MM.1S (cell line): Measurements from ENCODE around the gene BRINP1.
A peak's percentile ranks its signal among the peaks of the same experiment; 100 is the strongest.

ENCODE experiments used
- DNase-seq: peaks from one replicate; pipeline ENCODE4 v3.0.0-alpha.2; 2015
- H2AFZ ChIP-seq: fragments of 300-600 bp; sonication (generic); 2 replicates; pipeline ENCODE4 v1.6.0; 2016; ENCODE audit warnings: antibody characterized with exemption, low read length
- H3F3A ChIP-seq: fragments of 300-600 bp; sonication (generic); 2 replicates; pipeline ENCODE4 v1.6.1; 2016; ENCODE audit warnings: mild to moderate bottlenecking, antibody characterized with exemption, low read length, moderate library complexity, mixed read lengths; ENCODE audit not compliant: insufficient read depth
- H3K27ac ChIP-seq: fragments of 300-600 bp; sonication (generic); 2 replicates; pipeline ENCODE4 v1.5.1; 2016; ENCODE audit warnings: mild to moderate bottlenecking, low read length
- H3K27me3 ChIP-seq: fragments of 300-600 bp; sonication (generic); replicated peaks from 2 replicates; pipeline ENCODE4 v1.6.0; 2016; ENCODE audit warnings: low read length; ENCODE audit not compliant: insufficient read depth
- H3K36me3 ChIP-seq: fragments of 300-600 bp; sonication (generic); replicated peaks from 2 replicates; pipeline ENCODE4 v1.6.1; 2016; ENCODE audit warnings: mild to moderate bottlenecking, low read length, mixed read lengths; ENCODE audit not compliant: insufficient read depth
- H3K4me1 ChIP-seq: fragments of 300-600 bp; sonication (generic); 2 replicates; pipeline ENCODE4 v1.6.1; 2016; ENCODE audit warnings: low read length, mixed read lengths
- H3K4me2 ChIP-seq: fragments of 300-600 bp; sonication (generic); 2 replicates; pipeline ENCODE4 v1.6.0; 2016; ENCODE audit warnings: low read depth, low read length
- H3K4me3 ChIP-seq: fragments of 300-600 bp; sonication (generic); 2 replicates; pipeline ENCODE4 v1.5.1; 2016; ENCODE audit warnings: low read length, mixed read lengths
- H3K79me2 ChIP-seq: fragments of 300-600 bp; sonication (generic); 2 replicates; pipeline ENCODE4 v1.6.1; 2016; ENCODE audit warnings: mixed run types, low read length, mixed read lengths
- H3K9ac ChIP-seq: fragments of 300-600 bp; sonication (generic); 2 replicates; pipeline ENCODE4 v1.6.1; 2016; ENCODE audit warnings: low read length, mixed read lengths
- H3K9me2 ChIP-seq: fragments of 300-600 bp; sonication (generic); replicated peaks from 2 replicates; pipeline ENCODE4 v1.6.1; 2016; ENCODE audit warnings: mild to moderate bottlenecking, low read length, mixed read lengths; ENCODE audit not compliant: insufficient read depth
- H3K9me3 ChIP-seq: fragments of 300-600 bp; sonication (generic); replicated peaks from 2 replicates; pipeline ENCODE4 v1.6.1; 2016; ENCODE audit warnings: mild to moderate bottlenecking, low read length, mixed read lengths; ENCODE audit not compliant: insufficient read depth
- H4K20me1 ChIP-seq: fragments of 300-600 bp; sonication (generic); 2 replicates; pipeline ENCODE4 v1.6.1; 2016; ENCODE audit warnings: mild to moderate bottlenecking, low read length, moderate library complexity, mixed read lengths; ENCODE audit not compliant: insufficient read depth
- EZH2 ChIP-seq: fragments of 300-600 bp; sonication (generic); optimal IDR thresholded peaks from 2 replicates; pipeline ENCODE3; 2017; ENCODE audit warnings: low read depth, mild to moderate bottlenecking, antibody characterized with exemption, low read length, mixed read lengths
- EZH2phosphoT487 ChIP-seq: fragments of 300-600 bp; sonication (generic); IDR thresholded peaks from 2 replicates; pipeline ENCODE4 v1.6.1; 2018; ENCODE audit warnings: antibody characterized with exemption, low read length
- TF ChIP-seq, protein P1 (sequence below): fragments of 300-600 bp; sonication (generic); IDR thresholded peaks from 2 replicates; pipeline ENCODE4 v1.5.1; 2016; ENCODE audit warnings: antibody characterized with exemption, low read length, mixed read lengths

The BRINP1 gene

DNA sequence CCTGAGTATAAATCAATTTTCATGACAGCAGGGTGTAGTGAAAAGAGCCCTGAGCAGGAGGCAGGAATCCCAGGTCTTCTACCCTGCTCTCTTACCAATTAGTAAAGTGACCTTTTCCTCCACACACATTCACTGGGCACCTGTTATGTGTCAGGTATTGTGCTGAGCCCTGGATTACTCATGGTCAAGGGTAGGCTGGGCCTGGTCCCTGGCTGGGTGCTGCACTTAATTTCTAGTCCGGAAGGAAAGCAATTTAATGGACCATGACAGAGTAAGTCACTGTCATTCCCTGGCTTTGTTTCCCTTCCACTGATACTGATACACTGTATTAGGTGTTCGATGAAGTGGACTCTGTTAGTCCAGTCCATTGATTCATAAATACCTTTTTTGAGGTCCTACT, 29.1 kb upstream of the BRINP1 start:
- Histone ChIP-seq H2AFZ (no peak overlapping the region), H3K4me2 (no peak overlapping the region), H3F3A (no peaks in the 10 kb centered on the region), H3K79me2 (no peaks in the 10 kb centered on the region), H3K9ac (no peak overlapping the region), H3K36me3 (no peaks in the 10 kb centered on the region), H3K27me3 (no peaks in the 10 kb centered on the region), H3K27ac (no peak overlapping the region), H3K4me1 (no peaks in the 10 kb centered on the region), H3K9me2 (no peaks in the 10 kb centered on the region), H3K9me3 (no peaks in the 10 kb centered on the region), H3K4me3 (no peak overlapping the region), H4K20me1 (no peaks in the 10 kb centered on the region)
- no peak for DNase-seq
- TF ChIP-seq, protein P1, sequence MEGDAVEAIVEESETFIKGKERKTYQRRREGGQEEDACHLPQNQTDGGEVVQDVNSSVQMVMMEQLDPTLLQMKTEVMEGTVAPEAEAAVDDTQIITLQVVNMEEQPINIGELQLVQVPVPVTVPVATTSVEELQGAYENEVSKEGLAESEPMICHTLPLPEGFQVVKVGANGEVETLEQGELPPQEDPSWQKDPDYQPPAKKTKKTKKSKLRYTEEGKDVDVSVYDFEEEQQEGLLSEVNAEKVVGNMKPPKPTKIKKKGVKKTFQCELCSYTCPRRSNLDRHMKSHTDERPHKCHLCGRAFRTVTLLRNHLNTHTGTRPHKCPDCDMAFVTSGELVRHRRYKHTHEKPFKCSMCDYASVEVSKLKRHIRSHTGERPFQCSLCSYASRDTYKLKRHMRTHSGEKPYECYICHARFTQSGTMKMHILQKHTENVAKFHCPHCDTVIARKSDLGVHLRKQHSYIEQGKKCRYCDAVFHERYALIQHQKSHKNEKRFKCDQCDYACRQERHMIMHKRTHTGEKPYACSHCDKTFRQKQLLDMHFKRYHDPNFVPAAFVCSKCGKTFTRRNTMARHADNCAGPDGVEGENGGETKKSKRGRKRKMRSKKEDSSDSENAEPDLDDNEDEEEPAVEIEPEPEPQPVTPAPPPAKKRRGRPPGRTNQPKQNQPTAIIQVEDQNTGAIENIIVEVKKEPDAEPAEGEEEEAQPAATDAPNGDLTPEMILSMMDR = no peak
- no peak for TF ChIP-seq EZH2phosphoT487
- TF ChIP-seq EZH2 = no peak

DNA sequence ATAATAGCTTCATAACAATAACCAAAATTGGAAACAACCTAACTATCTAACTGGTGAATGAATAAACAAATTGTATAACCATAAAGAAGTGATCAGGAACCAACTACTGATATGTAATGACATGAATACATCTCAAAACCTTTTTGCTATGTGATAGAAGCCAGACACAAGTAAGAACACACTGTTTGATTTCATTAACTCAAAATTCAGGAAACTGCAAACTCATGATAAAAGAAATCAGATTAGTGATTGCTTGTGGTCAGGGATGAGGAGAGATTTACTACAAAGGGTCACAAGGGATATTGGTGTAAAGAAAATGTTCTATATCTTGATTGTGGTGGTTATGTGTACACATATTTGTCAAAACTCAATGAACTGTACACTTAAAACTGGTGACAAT, 22.6 kb upstream of the BRINP1 start:
- Histone ChIP-seq H3K4me1 (no peaks in the 10 kb centered on the region), H3K27ac (no peak overlapping the region), H4K20me1 (no peaks in the 10 kb centered on the region), H3K4me3 (no peak overlapping the region), H3F3A (no peaks in the 10 kb centered on the region), H3K9me3 (no peaks in the 10 kb centered on the region), H3K9me2 (no peaks in the 10 kb centered on the region), H3K4me2 (no peak overlapping the region), H3K36me3 (no peaks in the 10 kb centered on the region), H2AFZ (no peak overlapping the region), H3K79me2 (no peaks in the 10 kb centered on the region), H3K9ac (no peak overlapping the region), H3K27me3 (no peaks in the 10 kb centered on the region)
- TF ChIP-seq EZH2 = no peak
- TF ChIP-seq EZH2phosphoT487 = no peak
- TF ChIP-seq, protein P1 = no peak
- DNase-seq = no peak

DNA sequence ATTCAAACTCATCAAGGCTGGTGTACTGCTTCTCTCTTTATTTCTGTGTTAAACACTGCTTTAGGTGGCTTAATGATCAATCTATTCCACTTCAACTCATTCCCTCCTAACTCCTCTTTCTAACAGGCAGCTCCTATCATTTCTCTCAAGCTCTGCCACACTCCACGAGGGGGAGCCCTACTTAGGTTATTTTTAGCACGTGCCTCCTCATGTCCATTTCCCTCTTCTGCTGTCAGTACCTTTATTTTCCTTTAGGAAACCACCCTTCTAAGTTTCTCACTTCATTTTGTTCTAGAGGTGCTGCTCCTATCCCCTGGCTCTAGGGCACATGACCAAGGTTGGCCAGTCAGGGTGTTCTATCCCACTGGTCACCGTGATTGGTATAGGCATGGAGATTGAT, 6.7 kb upstream of the BRINP1 start:
- TF ChIP-seq, protein P1 = peak; percentile 18; the same call in 1 of the 2 replicates
- TF ChIP-seq EZH2phosphoT487 = no peak
- Histone ChIP-seq H3K4me3 (no peak overlapping the region), H2AFZ (no peak overlapping the region), H3K27ac (no peak overlapping the region), H3K4me2 (no peak overlapping the region), H3K9me2 (no peaks in the 10 kb centered on the region), H3K9me3 (no peaks in the 10 kb centered on the region), H3K79me2 (no peaks in the 10 kb centered on the region), H3K27me3 (no peaks in the 10 kb centered on the region), H3K36me3 (no peaks in the 10 kb centered on the region), H3F3A (no peaks in the 10 kb centered on the region), H3K4me1 (no peaks in the 10 kb centered on the region), H4K20me1 (no peaks in the 10 kb centered on the region), H3K9ac (no peak overlapping the region)
- DNase-seq = no peak

DNA sequence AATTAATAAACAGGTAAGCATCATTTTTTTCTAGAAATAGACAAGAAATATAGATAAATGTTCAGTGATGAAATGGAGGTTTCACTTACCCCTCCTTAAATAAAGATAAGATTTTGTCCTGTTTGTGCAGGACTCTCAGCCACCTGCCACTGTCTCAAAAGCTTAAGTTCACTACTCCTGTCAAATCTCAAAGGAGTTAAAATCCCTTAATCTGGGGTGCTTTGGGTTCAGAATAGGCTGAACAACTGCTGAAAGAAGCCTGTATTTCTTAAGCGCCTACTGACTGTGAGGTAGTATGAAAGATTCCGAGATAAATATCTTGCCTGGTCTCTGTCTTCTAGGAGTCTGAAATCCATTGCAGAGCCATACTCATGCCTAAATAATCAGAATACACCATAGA, 3.7 kb upstream of the BRINP1 start:
- DNase-seq = no peak
- H3K36me3 ChIP-seq = no peaks in the 10 kb centered on the region
- H3K4me1 ChIP-seq = no peaks in the 10 kb centered on the region
- no peak overlapping the region for H3K4me3 ChIP-seq
- no peak overlapping the region for H2AFZ ChIP-seq
- no peak overlapping the region for H3K4me2 ChIP-seq
- no peaks in the 10 kb centered on the region for H3K79me2 ChIP-seq
- no peaks in the 10 kb centered on the region for H3K27me3 ChIP-seq
- no peak overlapping the region for H3K9ac ChIP-seq
- no peak overlapping the region for H3K27ac ChIP-seq
- no peak for TF ChIP-seq EZH2
- TF ChIP-seq, protein P1 = no peak
- TF ChIP-seq EZH2phosphoT487 = no peak
- no peaks in the 10 kb centered on the region for H4K20me1 ChIP-seq
- no peaks in the 10 kb centered on the region for H3K9me2 ChIP-seq
- no peaks in the 10 kb centered on the region for H3K9me3 ChIP-seq
- H3F3A ChIP-seq = no peaks in the 10 kb centered on the region
